OCI-LY3 (cell line): Measurements from ENCODE around the gene VOPP1.

Experiments
- EZH2phosphoT487 ChIP-seq: fragments of 200-600 bp; shearing (Covaris generic); IDR thresholded peaks from 2 replicates; pipeline ENCODE4 v1.6.1; 2018; ENCODE audit warnings: antibody characterized with exemption, mixed run types, low read depth
- TF ChIP-seq, protein P1 (sequence below): fragments of 200-600, 300-600 bp; sonication (generic); IDR thresholded peaks from 2 replicates; pipeline ENCODE4 v1.5.1; 2014; ENCODE audit warnings: antibody characterized with exemption, low read length, low read depth

DNA sequence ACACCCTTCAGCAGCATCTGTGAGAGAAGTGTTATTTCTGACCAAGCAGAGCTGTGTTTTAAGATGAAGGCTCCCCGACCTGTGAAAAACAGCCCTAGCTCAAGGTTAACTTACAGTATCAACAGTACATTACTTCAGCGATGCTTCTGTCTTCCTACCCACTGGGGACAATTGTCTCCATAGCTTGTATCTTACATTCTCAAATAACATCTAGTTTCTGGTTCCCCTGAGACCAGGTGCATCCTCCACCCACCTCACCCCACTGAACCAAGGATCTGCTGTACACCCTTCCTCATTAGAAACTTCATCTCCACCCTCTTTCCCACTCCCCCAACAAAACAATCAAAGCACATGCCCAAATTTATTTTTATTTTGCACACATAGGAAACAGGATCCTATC lies 102.0 kb downstream of the VOPP1 start:
- TF ChIP-seq, protein P1, sequence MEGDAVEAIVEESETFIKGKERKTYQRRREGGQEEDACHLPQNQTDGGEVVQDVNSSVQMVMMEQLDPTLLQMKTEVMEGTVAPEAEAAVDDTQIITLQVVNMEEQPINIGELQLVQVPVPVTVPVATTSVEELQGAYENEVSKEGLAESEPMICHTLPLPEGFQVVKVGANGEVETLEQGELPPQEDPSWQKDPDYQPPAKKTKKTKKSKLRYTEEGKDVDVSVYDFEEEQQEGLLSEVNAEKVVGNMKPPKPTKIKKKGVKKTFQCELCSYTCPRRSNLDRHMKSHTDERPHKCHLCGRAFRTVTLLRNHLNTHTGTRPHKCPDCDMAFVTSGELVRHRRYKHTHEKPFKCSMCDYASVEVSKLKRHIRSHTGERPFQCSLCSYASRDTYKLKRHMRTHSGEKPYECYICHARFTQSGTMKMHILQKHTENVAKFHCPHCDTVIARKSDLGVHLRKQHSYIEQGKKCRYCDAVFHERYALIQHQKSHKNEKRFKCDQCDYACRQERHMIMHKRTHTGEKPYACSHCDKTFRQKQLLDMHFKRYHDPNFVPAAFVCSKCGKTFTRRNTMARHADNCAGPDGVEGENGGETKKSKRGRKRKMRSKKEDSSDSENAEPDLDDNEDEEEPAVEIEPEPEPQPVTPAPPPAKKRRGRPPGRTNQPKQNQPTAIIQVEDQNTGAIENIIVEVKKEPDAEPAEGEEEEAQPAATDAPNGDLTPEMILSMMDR, result no peak
- no peak for TF ChIP-seq EZH2phosphoT487
